ENCODE measurements around the gene TAF3.

- TF ChIP-seq, protein P1, sequence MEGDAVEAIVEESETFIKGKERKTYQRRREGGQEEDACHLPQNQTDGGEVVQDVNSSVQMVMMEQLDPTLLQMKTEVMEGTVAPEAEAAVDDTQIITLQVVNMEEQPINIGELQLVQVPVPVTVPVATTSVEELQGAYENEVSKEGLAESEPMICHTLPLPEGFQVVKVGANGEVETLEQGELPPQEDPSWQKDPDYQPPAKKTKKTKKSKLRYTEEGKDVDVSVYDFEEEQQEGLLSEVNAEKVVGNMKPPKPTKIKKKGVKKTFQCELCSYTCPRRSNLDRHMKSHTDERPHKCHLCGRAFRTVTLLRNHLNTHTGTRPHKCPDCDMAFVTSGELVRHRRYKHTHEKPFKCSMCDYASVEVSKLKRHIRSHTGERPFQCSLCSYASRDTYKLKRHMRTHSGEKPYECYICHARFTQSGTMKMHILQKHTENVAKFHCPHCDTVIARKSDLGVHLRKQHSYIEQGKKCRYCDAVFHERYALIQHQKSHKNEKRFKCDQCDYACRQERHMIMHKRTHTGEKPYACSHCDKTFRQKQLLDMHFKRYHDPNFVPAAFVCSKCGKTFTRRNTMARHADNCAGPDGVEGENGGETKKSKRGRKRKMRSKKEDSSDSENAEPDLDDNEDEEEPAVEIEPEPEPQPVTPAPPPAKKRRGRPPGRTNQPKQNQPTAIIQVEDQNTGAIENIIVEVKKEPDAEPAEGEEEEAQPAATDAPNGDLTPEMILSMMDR (IDR thresholded peaks at IDR 0.05; ENCODE audit: poor library complexity) = no peak
- TF ChIP-seq EZH2phosphoT487 (IDR thresholded peaks at IDR 0.05; ENCODE audit: low read depth, severe bottlenecking, unreplicated experiment) = no peak
Measured at GRCh38 chr10:8066124-8066523, 247.8 kb downstream of the TAF3 start.

Data from hepatocyte (in vitro differentiated cells).